Body of pancreas (tissue), 4 donors: ENCODE results near the gene FBXO28.

Experiments
- CTCF ChIP-seq, 7 experiments: fragments of 450-650 bp in 4 of 7; fragments of 200-600 bp in 3 of 7; sonication (generic) in 3 of 7; IDR thresholded peaks; one replicate each; pipeline ENCODE4 v1.5.1; 2016 to 2019; ENCODE audit warnings: antibody characterized with exemption in 7 of 7
- POLR2A ChIP-seq, 3 donors: fragments of 450-650 bp; IDR thresholded peaks; one replicate each; pipeline ENCODE4 v1.6.1; 2016; ENCODE audit warnings: antibody characterized with exemption in 3 of 3, mild to moderate bottlenecking in 2 of 3

- no peak for TF ChIP-seq CTCF (IDR thresholded peaks at IDR 0.05)
- no peak for TF ChIP-seq POLR2A (IDR thresholded peaks at IDR 0.05)
Observed at GRCh38 chr1:224189561-224189960, 75.7 kb downstream of the FBXO28 start.
